Endothelial cell of umbilical vein (primary cell): ENCODE data around the gene IQSEC3. TPM values are rescaled to one million over a fixed set of nuclear protein-coding genes. Genes with fewer than 3 reads are reported as not detected.

Experiments used
- BruUV-seq: library from RNA; stranded (reverse); fragments of 400-500 nt; replicated peaks from 2 replicates; lab custom pipeline; 2021; lab: Mats Ljungman, UMichigan
- CTCF ChIA-PET: fragments of 300-600, 350-600 bp; sonication (Branson Sonifier 250); formaldehyde crosslinking; loops from one replicate; lab custom pipeline; 2021; ENCODE audit warnings: antibody characterized with exemption, inconsistent platforms; lab: Charles Lee
- POLR2A ChIA-PET: fragments of 300-600, 350-600 bp; sonication (Branson Sonifier 250); formaldehyde crosslinking; loops from one replicate; lab custom pipeline; 2021; ENCODE audit warnings: antibody characterized with exemption, inconsistent platforms; lab: Charles Lee
- DNase-seq: peaks from one replicate; pipeline ENCODE4 v3.0.0-alpha.2; 2011; ENCODE audit warnings: low read depth, low spot score
- FAIRE-seq: peaks from 2 replicates; lab custom pipeline; 2011; peaks lifted over from hg19 to GRCh38; lab: Jason Lieb, UNC
- H2AFZ ChIP-seq: 2 replicates; pipeline ENCODE4 v1.6.0; 2012; ENCODE audit warnings: low read depth, low read length, control low read depth, inconsistent platforms
- H3K27ac ChIP-seq: 2 replicates; pipeline ENCODE4 v1.5.1; 2011; ENCODE audit warnings: low read depth, mild to moderate bottlenecking, control low read depth, low read length, moderate library complexity; ENCODE audit not compliant: insufficient read depth
- H3K27me3 ChIP-seq, 2 experiments: 2 replicates each; pipeline versions ENCODE4 v1.6.0 to v1.6.1; 2011; ENCODE audit warnings: low read length in 2 of 2, mixed read lengths in 1 of 2; ENCODE audit not compliant: control insufficient read depth in 2 of 2, insufficient read depth in 2 of 2
- H3K36me3 ChIP-seq, 2 experiments: 2 replicates in 1 of 2; 3 replicates in 1 of 2; pipeline ENCODE4 v1.5.1; 2011; ENCODE audit warnings: low read length in 2 of 2, mild to moderate bottlenecking in 1 of 2, moderate library complexity in 1 of 2; ENCODE audit not compliant: control insufficient read depth in 2 of 2, insufficient read depth in 2 of 2; ENCODE audit errors: extremely low read depth in 1 of 2
- H3K4me1 ChIP-seq: 3 replicates; pipeline ENCODE4 v1.5.1; 2011; ENCODE audit warnings: mild to moderate bottlenecking, low read length; ENCODE audit not compliant: control insufficient read depth, insufficient read depth; ENCODE audit errors: extremely low read depth
- H3K4me2 ChIP-seq: 2 replicates; pipeline ENCODE4 v1.6.1; 2011; ENCODE audit warnings: low read length, control low read depth, mixed read lengths; ENCODE audit not compliant: insufficient read depth
- H3K4me3 ChIP-seq, 3 experiments: fragments of 200-600 bp in 1 of 3; sonication (generic), shearing (Covaris generic) in 1 of 3; replicated peaks in 1 of 3; 2 replicates each; pipeline ENCODE4 v1.5.1; 2011 to 2016; ENCODE audit warnings: control low read depth in 3 of 3, low read length in 3 of 3, mild to moderate bottlenecking in 2 of 3, inconsistent platforms in 1 of 3, low read depth in 1 of 3, moderate library complexity in 1 of 3; ENCODE audit not compliant: insufficient read depth in 1 of 3
- H3K79me2 ChIP-seq: 2 replicates; pipeline ENCODE4 v1.6.0; 2012; ENCODE audit warnings: low read length, inconsistent platforms; ENCODE audit not compliant: control insufficient read depth, insufficient read depth
- H3K9ac ChIP-seq: replicated peaks from 2 replicates; pipeline ENCODE3; 2011; ENCODE audit warnings: low read length, control low read depth; ENCODE audit not compliant: insufficient read depth; ENCODE audit errors: extremely low read depth
- H3K9me1 ChIP-seq: replicated peaks from 3 replicates; pipeline ENCODE4 v1.6.0; 2011; ENCODE audit warnings: mild to moderate bottlenecking, low read length; ENCODE audit not compliant: control insufficient read depth, insufficient read depth; ENCODE audit errors: extremely low read depth
- H3K9me3 ChIP-seq: replicated peaks from 2 replicates; pipeline ENCODE4 v1.5.1; 2012; ENCODE audit warnings: low read length, inconsistent platforms; ENCODE audit not compliant: control insufficient read depth, insufficient read depth
- H4K20me1 ChIP-seq: replicated peaks from 2 replicates; pipeline ENCODE3; 2011; ENCODE audit warnings: mild to moderate bottlenecking, low read length; ENCODE audit not compliant: control insufficient read depth, insufficient read depth; ENCODE audit errors: extremely low read depth
- EZH2 ChIP-seq: IDR thresholded peaks from 2 replicates; pipeline ENCODE4 v1.6.1; 2012; ENCODE audit warnings: borderline replicate concordance, low read depth, mild to moderate bottlenecking, moderate library complexity, low read length, inconsistent platforms; ENCODE audit not compliant: severe bottlenecking
- FOS ChIP-seq: IDR thresholded peaks from 2 replicates; pipeline ENCODE4 v1.6.1; 2011; ENCODE audit warnings: mild to moderate bottlenecking, low read length, moderate library complexity, borderline replicate concordance; ENCODE audit not compliant: insufficient read depth
- GATA2 ChIP-seq: IDR thresholded peaks from 2 replicates; pipeline ENCODE4 v1.7.0; 2011; ENCODE audit warnings: low read depth, mild to moderate bottlenecking, moderate library complexity, mixed read lengths, low read length; ENCODE audit not compliant: insufficient read length, insufficient read depth
- JUN ChIP-seq: IDR thresholded peaks from 2 replicates; pipeline ENCODE4 v1.6.1; 2011; ENCODE audit warnings: borderline replicate concordance, low read depth; ENCODE audit not compliant: insufficient read length, insufficient read depth
- MAX ChIP-seq: IDR thresholded peaks from 2 replicates; pipeline ENCODE4 v1.6.1; 2011; ENCODE audit not compliant: insufficient read depth, insufficient read length
- MYC ChIP-seq: IDR thresholded peaks from one replicate; pipeline ENCODE4 v1.6.1; 2011; ENCODE audit warnings: mild to moderate bottlenecking, low read depth, low read length
- POLR2A ChIP-seq: IDR thresholded peaks from 2 replicates; pipeline ENCODE4 v1.6.1; 2012; ENCODE audit warnings: low read depth, mild to moderate bottlenecking, control low read depth, low read length
- POLR2AphosphoS5 ChIP-seq: IDR thresholded peaks from 2 replicates; pipeline ENCODE4 v1.6.1; 2012; ENCODE audit warnings: low read depth, mild to moderate bottlenecking, control low read depth, low read length, moderate library complexity; ENCODE audit not compliant: insufficient read depth
- dilution Hi-C: fragments of 300-500 bp; cut with MboI; formaldehyde crosslinking; loops from one replicate; pipeline ENCODE4 v1.15.0; 2019; ENCODE audit warnings: low sequenced_read_pairs; ENCODE audit not compliant: extremely low pct_ligation_motif_present
- intact Hi-C: fragments of 100-400 bp; cut with micrococcal nuclease; formaldehyde crosslinking; loops from one replicate; pipeline ENCODE4 v1.10.0; 2022
- polyA plus RNA-seq, 4 experiments: library from polyadenylated mRNA; depleted of rRNA in 3 of 4; stranded (reverse) in 3 of 4; unstranded in 1 of 4; fragments of >200 nt; gene quantifications; 2 replicates each; pipeline versions ENCODE4 v1.2.1 to v1.2.3, GENCODE V29; 2011 to 2012; ENCODE audit warnings: missing spikeins in 1 of 4
- total RNA-seq: library from RNA; stranded (reverse); gene quantifications from 2 replicates; pipeline ENCODE4 v1.2.3, GENCODE V29; 2021

The IQSEC3 gene
- total and polyA plus RNA-seq, 2 donors (not counting 3 experiments of a cell fraction or from before 2014, with no cell fraction given) = not detected

- Histone ChIP-seq H3K4me2 (no peak overlapping the region), H3K27me3 (peaks cover 13 to 18% of the 10 kb centered on the region in 2 experiments), H3K79me2 (no peaks in the 10 kb centered on the region), H3K36me3 (no peaks in the 10 kb centered on the region), H3K27ac (no peak overlapping the region), H3K9ac (no peak overlapping the region), H3K4me3 (no peak overlapping the region), H4K20me1 (no peaks in the 10 kb centered on the region), H2AFZ (no peak overlapping the region), H3K4me1 (no peaks in the 10 kb centered on the region), H3K9me3 (no peaks in the 10 kb centered on the region), H3K9me1 (no peaks in the 10 kb centered on the region)
- CTCF ChIA-PET = no interaction called here
- dilution Hi-C loops = no loop called here
- TF ChIP-seq POLR2A (no peak), MAX (no peak), FOS (no peak), POLR2AphosphoS5 (no peak)
- intact Hi-C loops = no loop called here
- no peak for FAIRE-seq
- POLR2A ChIA-PET = no interaction called here
- DNase-seq = no peak
- BruUV-seq = no TSS peak
These were observed 138.5 kb downstream of the IQSEC3 start for GRCh38 chr12:205026-205425.

DNA sequence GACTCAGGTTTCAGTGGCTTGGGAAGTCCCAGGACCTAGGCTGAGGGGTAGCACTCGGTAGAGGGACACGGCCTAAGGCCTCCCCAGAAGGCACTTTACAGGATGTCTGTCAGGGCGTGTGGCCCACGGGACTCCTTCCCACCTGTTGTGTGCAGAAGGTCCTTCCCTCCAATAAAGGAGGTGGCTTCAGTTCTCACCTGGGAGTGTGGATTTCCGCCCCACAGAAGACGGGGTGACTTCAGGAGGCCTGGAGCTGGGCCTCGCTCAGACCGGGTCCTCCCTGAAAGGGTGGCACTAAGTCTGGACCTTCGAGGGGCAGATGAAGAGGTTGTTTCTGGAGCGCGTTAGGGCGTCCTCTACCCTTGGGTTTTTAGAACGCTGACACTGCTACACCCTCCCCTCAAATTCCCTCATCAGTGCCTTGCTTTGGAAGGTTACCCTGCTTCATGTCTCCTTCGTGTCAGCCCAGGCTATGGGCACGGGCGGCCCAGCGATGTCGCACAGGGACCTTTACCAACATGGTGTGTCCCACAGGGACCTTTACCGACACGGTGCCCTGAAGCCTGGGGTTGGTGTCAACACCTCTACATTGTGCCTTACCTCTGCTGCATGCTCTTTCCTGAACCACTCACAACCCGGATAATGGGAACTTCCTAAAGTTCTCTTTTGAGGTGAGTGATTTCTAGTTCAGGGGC is 140.3 kb downstream of the IQSEC3 start:
- H3K79me2 ChIP-seq = no peaks in the 10 kb centered on the region
- H4K20me1 ChIP-seq = no peaks in the 10 kb centered on the region
- no peak overlapping the region for H3K4me3 ChIP-seq
- no TSS peak for BruUV-seq
- DNase-seq = no peak
- no peak for FAIRE-seq
- no peak for TF ChIP-seq POLR2A
- no peak for TF ChIP-seq EZH2
- no peak for TF ChIP-seq GATA2
- TF ChIP-seq JUN = no peak
- no peak for TF ChIP-seq MAX
- TF ChIP-seq MYC = no peak
- no peak overlapping the region for H2AFZ ChIP-seq
- H3K9me3 ChIP-seq = no peaks in the 10 kb centered on the region
- POLR2A ChIA-PET = no interaction called here
- H3K9ac ChIP-seq = no peak overlapping the region
- H3K9me1 ChIP-seq = no peaks in the 10 kb centered on the region
- H3K36me3 ChIP-seq = no peaks in the 10 kb centered on the region
- dilution Hi-C loops (no loop called here), intact Hi-C loops (no loop called here)
- peaks cover 9 to 18% of the 10 kb centered on the region in 2 experiments for H3K27me3 ChIP-seq
- H3K27ac ChIP-seq = no peak overlapping the region
- CTCF ChIA-PET = no interaction called here
- no peaks in the 10 kb centered on the region for H3K4me1 ChIP-seq
- H3K4me2 ChIP-seq = no peak overlapping the region
